DOHH2 (cell line): ENCODE results near the gene CYP2D6.
"Not testable (repeated sequence)": the region's sequence is repeated elsewhere in the genome, so short reads cannot be mapped to it uniquely, and the experiment has no call there.

Experiments used
- H3F3A ChIP-seq: fragments of 200-600 bp; sonication (generic), shearing (Covaris generic); 2 replicates; pipeline ENCODE4 v1.6.0; 2016; ENCODE audit warnings: antibody characterized with exemption, mild to moderate bottlenecking; ENCODE audit not compliant: control insufficient read depth, insufficient read depth
- H3K27ac ChIP-seq: fragments of 200-600 bp; sonication (generic); 2 replicates; pipeline ENCODE4 v1.5.1; 2014; ENCODE audit warnings: low read depth, mild to moderate bottlenecking, low read length, moderate library complexity
- H3K27me3 ChIP-seq: fragments of 200-600 bp; sonication (generic); 2 replicates; pipeline ENCODE4 v1.6.1; 2014; ENCODE audit warnings: mild to moderate bottlenecking, low read length, mixed read lengths; ENCODE audit not compliant: control insufficient read depth
- H3K36me3 ChIP-seq: fragments of 200-600 bp; sonication (generic); 2 replicates; pipeline ENCODE4 v1.6.1; 2014; ENCODE audit warnings: mild to moderate bottlenecking, low read length, moderate library complexity, mixed read lengths; ENCODE audit not compliant: control insufficient read depth
- H3K4me1 ChIP-seq: fragments of 200-600 bp; sonication (generic); 2 replicates; pipeline ENCODE4 v1.6.1; 2014; ENCODE audit warnings: mild to moderate bottlenecking, low read length, mixed read lengths; ENCODE audit not compliant: control insufficient read depth
- H3K4me2 ChIP-seq: fragments of 200-600 bp; sonication (generic); 2 replicates; pipeline ENCODE4 v1.6.0; 2014; ENCODE audit warnings: mild to moderate bottlenecking, low read length, moderate library complexity
- H3K4me3 ChIP-seq: fragments of 200-600 bp; sonication (generic); 2 replicates; pipeline ENCODE4 v1.5.1; 2014; ENCODE audit warnings: mild to moderate bottlenecking, low read length, mixed read lengths
- H3K79me2 ChIP-seq: fragments of 200-600 bp; sonication (generic); 2 replicates; pipeline ENCODE4 v1.6.1; 2014; ENCODE audit warnings: mild to moderate bottlenecking, low read length, mixed read lengths; ENCODE audit not compliant: control insufficient read depth
- H3K9me2 ChIP-seq: fragments of 200-600 bp; sonication (generic); replicated peaks from 2 replicates; pipeline ENCODE4 v1.6.1; 2014; ENCODE audit warnings: mild to moderate bottlenecking, low read length, mixed read lengths; ENCODE audit not compliant: control insufficient read depth
- H3K9me3 ChIP-seq: fragments of 200-600 bp; sonication (generic); 2 replicates; pipeline ENCODE4 v1.6.1; 2014; ENCODE audit warnings: antibody characterized with exemption, low read length, mixed read lengths; ENCODE audit not compliant: control insufficient read depth, insufficient read depth
- H4K20me1 ChIP-seq: fragments of 200-600 bp; sonication (generic); 2 replicates; pipeline ENCODE4 v1.6.0; 2014; ENCODE audit warnings: low read depth, mild to moderate bottlenecking, antibody characterized with exemption, low read length, moderate library complexity; ENCODE audit not compliant: control insufficient read depth, insufficient read depth
- CTCF ChIP-seq: fragments of 200-600 bp; sonication (generic); IDR thresholded peaks from one replicate; pipeline ENCODE4 v1.5.1; 2014; ENCODE audit warnings: antibody characterized with exemption, mild to moderate bottlenecking, low read depth, low read length; ENCODE audit not compliant: poor library complexity, severe bottlenecking
- EZH2phosphoT487 ChIP-seq: fragments of 200-600 bp; sonication (generic); IDR thresholded peaks from 2 replicates; pipeline ENCODE4 v1.6.1; 2017; ENCODE audit warnings: borderline replicate concordance, mild to moderate bottlenecking, antibody characterized with exemption, low read length, moderate library complexity, mixed read lengths

Gene CYP2D6

GRCh38 chr22:42120231-42121021 lies 10.2 kb downstream of the CYP2D6 start:
- peaks cover 14% of the 10 kb centered on the region for H3K4me1 ChIP-seq
- not testable (repeated sequence) for H3K9me3 ChIP-seq, H3K27me3 ChIP-seq, H3K79me2 ChIP-seq, H3K9me2 ChIP-seq, H3K36me3 ChIP-seq, H4K20me1 ChIP-seq, H3K27ac ChIP-seq, H3K4me3 ChIP-seq, H3F3A ChIP-seq
- peak overlapping the region; percentile 28 for H3K4me2 ChIP-seq

- no peaks in the 10 kb centered on the region for H3K9me2 ChIP-seq
- peaks cover 6% of the 10 kb centered on the region for H3K9me3 ChIP-seq
- H3K36me3 ChIP-seq: no peaks in the 10 kb centered on the region
- no peaks in the 10 kb centered on the region for H3K79me2 ChIP-seq
- no peaks in the 10 kb centered on the region for H4K20me1 ChIP-seq
- H3K4me1 ChIP-seq: peaks cover 14% of the 10 kb centered on the region
- H3K27me3 ChIP-seq: no peaks in the 10 kb centered on the region
- TF ChIP-seq EZH2phosphoT487 (no peak), CTCF (peak; percentile 63)
- H3K27ac ChIP-seq: no peak overlapping the region
- no peaks in the 10 kb centered on the region for H3F3A ChIP-seq
- H3K4me2 ChIP-seq: no peak overlapping the region
- H3K4me3 ChIP-seq: no peak overlapping the region
Observed at GRCh38 chr22:42116848-42117424, 13.7 kb downstream of the CYP2D6 start.

GRCh38 chr22:42115420-42115830 lies 15.2 kb downstream of the CYP2D6 start:
- H3K9me3 ChIP-seq, H3K9me2 ChIP-seq, H3K27me3 ChIP-seq, H4K20me1 ChIP-seq, H3K79me2 ChIP-seq, H3K4me2 ChIP-seq, H3K4me1 ChIP-seq, H3F3A ChIP-seq, H3K4me3 ChIP-seq, H3K27ac ChIP-seq, H3K36me3 ChIP-seq: not testable (repeated sequence)

- H3K27ac ChIP-seq: no peak overlapping the region
- no peaks in the 10 kb centered on the region for H3K9me2 ChIP-seq
- H3K9me3 ChIP-seq: peaks cover 6% of the 10 kb centered on the region
- no peaks in the 10 kb centered on the region for H4K20me1 ChIP-seq
- peak; percentile 53 for TF ChIP-seq CTCF
- no peak for TF ChIP-seq EZH2phosphoT487
- no peaks in the 10 kb centered on the region for H3K27me3 ChIP-seq
- H3K36me3 ChIP-seq: no peaks in the 10 kb centered on the region
- H3K4me2 ChIP-seq: no peak overlapping the region
- H3K4me3 ChIP-seq: no peak overlapping the region
- no peaks in the 10 kb centered on the region for H3K4me1 ChIP-seq
- no peaks in the 10 kb centered on the region for H3K79me2 ChIP-seq
- no peaks in the 10 kb centered on the region for H3F3A ChIP-seq
Observed at GRCh38 chr22:42114721-42115120, 15.9 kb downstream of the CYP2D6 start.
